GM18873 (cell line): ENCODE measurements around the gene TRIB2.

Source experiments
- ATAC-seq: cut with Tn5 transposase; IDR thresholded peaks from one replicate; pipeline ENCODE4 v1.9.1; 2021; ENCODE audit warnings: mild to moderate bottlenecking, moderate library complexity, moderate number of reproducible peaks; ENCODE audit not compliant: unreplicated experiment, low FRiP score

Gene TRIB2

GRCh38 chr2:12694990-12695774 is 21.6 kb upstream of the TRIB2 start:
- peak; percentile 55 for ATAC-seq

DNA sequence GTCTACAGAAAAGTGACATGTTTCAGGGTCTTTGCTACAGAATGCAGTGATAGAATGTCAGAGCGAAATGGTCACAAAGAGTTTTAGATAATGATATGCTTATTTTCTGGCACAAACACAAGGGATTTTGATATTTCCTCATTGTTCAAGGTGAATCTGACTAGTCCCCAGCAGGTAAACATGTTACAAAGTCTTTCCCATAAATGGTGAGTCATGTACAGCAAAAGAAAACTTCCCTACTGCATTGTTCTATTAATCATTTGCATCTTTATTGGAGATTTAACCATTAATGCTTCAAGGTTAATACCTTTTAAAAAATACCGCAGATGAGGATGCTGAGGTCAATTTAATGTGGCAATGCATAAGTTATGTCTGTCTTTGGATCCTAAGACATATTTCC is 19.1 kb upstream of the TRIB2 start:
- no peak for ATAC-seq

DNA sequence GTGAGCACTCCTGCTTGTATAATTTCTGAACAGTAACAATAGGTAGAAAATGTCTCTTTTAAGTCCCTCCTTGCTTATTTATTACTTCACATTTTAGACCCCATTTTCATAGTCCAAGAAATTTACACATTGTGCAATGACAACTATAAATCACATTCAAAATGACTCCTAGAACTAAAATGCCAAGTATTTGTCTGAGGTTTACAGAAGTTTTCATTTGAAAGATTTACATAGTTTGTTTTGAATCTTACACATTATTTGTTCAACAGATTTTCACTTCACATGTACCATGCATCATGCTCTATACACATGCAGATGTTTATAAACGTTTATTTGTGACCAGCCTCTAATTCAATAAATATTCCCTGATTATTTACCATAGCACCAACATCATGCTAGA is 15.7 kb upstream of the TRIB2 start:
- no peak for ATAC-seq

GRCh38 chr2:12701786-12702167 is 15.0 kb upstream of the TRIB2 start:
- ATAC-seq: no peak

GRCh38 chr2:12702168-12703121 is 14.3 kb upstream of the TRIB2 start:
- ATAC-seq: no peak

DNA sequence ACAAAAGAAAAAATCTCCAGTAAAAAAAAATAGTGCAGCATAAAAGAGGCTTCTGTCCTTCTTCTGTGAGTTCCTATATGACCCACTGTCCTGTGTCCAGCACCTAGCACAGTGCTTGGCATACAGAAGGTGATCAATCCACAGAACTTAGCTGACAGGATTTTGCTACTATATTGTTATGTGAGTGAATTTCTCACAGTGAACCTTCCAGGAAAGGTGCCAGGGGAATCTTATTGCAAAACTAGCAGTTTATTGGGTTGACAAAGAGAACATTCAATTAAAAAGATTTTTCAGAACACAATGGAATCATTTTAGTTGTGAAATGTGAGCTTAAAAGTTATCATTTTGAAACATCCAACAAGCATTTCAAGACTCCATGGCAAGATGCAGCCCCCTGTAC is 12.4 kb upstream of the TRIB2 start:
- no peak for ATAC-seq

- no peak for ATAC-seq
Observed at GRCh38 chr2:12705230-12705629, 11.5 kb upstream of the TRIB2 start.

GRCh38 chr2:12705742-12706141 is 11.0 kb upstream of the TRIB2 start:
- no peak for ATAC-seq

DNA sequence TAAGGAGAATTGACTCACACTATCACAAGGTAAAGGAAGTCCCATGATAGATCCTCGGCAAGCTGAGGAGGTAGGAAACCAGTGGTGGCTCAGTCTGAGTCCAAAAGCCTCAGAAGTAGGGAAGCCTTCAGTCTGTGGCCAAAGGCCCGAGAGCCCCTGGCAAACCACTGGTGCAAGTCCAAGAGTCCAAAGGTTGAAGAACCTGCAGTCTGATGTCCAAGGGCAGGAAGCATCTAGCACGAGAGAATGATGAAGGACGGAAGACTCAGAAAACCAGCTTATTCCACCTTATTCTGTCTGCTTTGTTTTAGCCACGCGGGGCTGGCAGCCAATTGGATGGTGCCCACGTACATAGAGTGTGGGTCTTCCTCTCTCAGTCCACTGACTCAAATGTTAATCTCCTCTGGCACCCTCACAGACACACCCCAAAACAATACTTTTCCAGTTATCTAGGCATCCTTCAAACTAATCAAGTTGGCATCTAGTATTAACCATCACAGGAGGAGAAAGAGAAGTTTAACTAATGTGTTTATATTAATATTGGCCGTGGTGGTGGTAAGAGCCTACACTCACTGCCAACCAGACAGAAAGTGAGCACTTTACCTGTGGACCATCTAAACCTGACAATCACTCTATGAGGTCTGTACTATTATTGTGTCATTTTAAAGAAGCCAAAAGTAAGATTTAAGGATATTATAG is 8.1 kb upstream of the TRIB2 start:
- ATAC-seq: no peak

DNA sequence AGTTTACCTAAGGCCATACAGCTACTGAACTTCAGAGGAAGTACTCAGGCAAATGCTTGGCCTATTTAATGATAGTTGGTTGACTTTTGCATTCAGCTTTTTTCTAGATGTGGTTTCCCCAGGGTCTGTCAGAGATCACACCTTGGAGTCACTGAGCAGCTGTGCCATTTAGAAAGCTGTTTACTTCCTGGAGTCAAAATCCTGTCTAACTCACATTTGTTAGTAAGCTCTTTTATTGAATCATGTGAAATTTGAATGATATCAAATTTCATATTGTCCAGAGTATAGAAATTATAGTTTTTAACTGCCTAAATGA is 7.6 kb upstream of the TRIB2 start:
- ATAC-seq: no peak

- no peak for ATAC-seq
Observed at GRCh38 chr2:12710301-12710700, 6.4 kb upstream of the TRIB2 start.

DNA sequence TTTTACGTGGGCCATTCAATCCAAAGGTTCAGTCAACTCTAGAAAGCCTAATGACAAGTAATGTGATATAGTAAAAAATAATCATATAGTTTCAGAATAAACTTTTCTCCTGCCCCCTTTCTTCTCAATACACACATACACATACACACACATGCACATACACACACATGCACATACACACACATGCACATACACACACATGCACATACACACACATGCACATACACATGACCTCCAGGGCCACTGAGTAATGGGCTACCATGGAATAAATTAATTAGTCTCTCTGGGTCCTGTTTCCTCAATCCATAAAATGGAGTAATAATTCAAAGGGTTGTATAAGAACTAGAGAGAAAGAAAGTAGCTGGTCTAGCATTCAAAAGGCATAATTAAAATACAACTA is 5.4 kb upstream of the TRIB2 start:
- ATAC-seq: no peak

GRCh38 chr2:12712881-12713280 is 3.9 kb upstream of the TRIB2 start:
- no peak for ATAC-seq

DNA sequence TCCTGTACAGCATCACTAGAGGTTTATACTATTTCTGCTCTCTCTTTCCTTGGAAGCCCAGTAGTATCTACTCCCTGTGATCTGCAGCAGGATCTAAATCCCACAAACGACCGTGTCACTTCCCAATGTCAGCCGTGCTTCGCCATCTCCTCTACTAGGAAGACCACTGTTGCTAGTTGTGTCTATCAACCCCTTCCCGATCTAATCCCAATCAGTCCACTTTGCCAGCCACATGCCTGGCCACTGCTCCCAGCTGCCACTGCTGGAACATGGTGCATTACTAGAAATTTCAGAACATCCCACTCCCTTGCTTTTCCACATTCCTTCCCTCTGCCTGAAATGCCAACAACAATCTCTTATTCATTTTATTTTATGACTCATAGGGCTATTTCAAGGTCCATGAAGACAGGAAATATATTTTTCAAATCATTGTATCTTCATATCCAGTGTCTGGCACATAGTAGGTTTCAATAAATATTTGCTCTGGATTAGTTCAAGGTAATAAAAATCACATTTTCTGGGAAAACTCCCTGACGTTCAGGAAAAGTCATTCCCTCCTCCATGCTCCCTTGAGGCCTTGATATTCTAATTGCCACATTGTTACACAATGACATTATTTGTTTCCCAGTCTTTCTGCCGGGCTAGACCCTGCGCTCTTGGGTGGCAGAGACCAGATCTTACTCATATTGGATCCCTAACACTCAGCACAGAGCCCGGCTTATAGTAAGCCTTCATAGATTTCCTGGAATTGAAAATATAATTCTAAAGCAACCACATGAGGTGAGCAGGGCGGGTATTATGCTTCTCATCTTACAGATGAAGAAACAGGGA is 2.1 kb upstream of the TRIB2 start:
- ATAC-seq: no peak

DNA sequence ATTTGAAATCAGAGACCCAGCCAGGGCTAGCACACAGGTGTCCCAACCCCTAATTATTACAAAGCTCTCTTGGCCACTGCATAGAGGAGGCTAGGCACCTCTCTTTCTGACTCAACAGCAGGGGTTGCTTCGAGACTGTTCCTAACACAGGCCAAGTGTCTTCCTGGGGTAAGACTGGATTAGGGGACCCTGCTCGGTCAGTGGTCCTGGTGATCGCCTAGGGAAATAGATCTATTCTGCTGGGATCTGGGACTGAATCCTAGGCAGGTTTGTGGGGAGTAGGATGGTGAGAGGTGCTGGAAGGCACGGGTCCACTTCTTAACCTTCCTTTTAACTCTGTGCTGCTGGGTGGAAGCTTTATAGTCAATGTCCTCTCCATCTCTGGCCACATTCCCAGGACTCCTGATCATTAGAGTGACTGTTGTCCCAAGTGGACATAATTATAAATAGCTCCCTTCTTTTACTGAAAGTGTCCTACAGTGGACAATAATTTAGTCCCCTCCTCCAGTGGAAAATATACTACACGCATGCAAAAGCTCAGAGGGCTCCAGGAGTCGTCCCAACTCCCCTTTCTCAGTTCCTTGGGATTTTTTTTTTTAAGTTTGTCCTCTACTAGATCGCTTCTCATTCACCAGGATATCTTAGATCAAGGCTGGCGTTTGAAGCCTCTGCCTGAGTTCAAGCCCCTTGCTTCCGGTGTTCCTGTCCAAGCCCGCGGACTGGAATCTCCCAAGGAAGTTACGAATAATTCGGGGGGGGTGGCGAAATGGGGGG is 1.3 kb upstream of the TRIB2 start:
- ATAC-seq: no peak

DNA sequence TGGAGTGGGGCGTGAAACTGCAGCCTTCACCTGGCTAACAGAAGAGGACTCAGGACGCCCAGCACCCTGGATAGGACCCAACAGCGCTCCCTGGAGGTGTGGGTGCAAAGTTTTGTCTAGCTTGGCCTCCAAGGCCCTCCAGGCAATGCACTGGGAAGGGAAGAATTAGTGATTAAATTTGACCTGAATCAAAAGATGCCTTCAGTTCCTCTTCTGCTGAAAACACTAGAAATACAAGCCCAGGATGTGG is 779 bp upstream of the TRIB2 start:
- ATAC-seq: peak; percentile 21

DNA sequence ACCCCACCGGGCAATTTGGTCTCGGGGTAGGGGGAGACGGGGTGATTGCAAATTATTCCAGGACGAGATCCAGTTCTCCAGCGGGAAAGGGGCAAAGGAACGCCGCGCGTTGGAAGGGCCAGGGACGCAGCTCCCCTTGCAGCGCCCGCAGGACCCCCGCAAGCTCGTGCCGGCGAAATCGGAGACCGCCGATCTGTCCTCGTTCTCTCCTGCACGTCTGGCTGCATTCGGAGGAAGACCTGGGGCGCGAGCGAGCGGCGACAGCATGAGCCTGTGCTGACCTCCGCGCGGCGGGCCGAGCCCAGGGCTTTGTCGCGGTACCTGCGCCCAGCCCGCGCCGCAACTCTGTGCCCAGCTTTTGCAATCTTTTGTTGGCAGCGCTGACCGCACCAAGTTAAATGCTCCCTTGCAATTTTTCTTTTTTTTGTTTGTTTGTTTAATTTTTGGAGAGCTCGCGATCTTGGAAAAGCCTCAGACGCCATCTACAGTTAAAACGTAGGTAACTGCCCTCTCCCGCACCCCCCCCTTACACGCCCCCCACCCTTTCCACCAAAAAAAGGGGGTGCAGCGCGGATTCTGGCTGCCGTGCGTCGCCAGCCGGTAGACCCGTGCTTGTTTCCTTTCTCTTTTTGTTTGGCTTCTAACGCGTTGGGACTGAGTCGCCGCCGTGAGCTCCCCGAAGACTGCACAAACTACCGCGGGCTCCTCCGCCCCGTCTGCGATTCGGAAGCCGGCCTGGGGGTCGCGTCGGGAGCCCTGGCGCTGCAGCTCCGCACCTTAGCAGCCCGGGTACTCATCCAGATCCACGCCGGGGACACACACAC is 667 bp downstream of the TRIB2 start:
- ATAC-seq: no peak

- ATAC-seq: no peak
Observed at GRCh38 chr2:12718015-12718671, 1.4 kb downstream of the TRIB2 start.
